Measurements from ENCODE around the gene SH3GLB2.
"Not testable (repeated sequence)": the region's sequence is repeated elsewhere in the genome, so short reads cannot be mapped to it uniquely, and the experiment has no call there.

SH3GLB2 gene

DNA sequence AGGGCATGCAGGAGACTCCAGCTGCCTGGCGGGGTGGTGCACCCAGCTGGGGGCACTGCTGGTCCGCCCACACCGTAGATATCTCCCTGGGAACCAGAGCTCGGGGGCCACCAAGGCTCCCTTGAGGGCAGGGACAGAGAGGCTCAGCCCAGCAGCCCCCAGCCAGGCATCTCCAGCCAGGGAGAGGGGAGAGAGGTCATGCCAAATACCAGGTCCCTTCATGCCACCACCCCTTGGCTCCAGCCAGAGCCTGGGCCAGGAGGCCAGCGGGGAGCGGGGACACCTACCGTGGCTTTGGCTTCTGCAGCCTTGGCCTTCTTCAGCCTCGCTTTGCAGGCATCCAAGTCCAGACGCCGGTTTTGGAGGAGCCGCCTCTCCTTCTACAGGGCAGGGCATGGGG lies 14.0 kb downstream of the SH3GLB2 start:
- DNase-seq: no peak

DNA sequence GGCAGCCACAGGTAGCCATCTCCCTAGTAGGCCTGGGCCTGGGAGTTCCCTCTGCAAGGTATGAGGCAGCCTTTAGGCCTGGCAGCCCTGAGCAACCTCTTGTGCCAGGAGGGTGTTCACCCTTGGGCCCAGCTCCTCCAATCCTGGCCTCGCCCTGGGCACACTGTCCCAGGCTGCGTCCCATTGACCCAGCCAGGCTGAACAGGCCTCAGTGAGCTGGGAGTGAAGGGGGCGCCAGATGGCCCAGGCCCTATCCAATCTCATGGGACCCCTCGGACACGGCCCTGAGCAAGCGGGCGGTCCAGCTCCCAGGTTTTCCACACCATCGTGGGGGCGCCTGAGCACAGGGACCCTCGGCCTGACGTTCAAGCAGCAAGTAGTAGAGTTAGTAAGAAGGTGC lies 14.5 kb downstream of the SH3GLB2 start:
- no peak for DNase-seq

DNA sequence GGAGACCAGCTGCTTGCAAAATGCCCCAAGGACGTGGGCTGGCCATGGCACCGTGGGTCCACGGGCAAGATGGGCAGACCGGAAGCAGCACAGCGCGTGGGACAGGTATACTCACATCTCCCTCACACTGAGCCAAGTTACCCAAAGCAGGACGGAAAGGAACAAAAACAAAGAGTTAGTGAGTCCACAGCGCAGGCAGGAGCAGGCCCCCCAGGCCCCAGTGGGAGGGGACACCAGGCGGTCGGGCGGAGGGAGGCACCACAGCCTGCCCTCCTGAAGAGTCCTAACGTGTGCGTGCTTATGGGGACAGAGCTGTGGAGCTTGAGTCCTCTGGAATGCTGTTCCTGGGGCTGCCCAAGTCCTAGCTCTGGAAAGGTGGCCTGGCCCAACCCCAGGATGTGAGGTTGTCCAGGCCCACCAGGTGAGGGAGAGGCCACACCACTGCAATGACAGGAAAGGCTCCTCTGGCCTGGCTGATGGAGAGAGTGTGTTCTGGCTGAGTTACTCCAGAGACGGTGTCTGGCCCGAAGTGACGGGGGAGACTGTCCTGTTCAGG lies 15.2 kb downstream of the SH3GLB2 start:
- DNase-seq: no peak

DNA sequence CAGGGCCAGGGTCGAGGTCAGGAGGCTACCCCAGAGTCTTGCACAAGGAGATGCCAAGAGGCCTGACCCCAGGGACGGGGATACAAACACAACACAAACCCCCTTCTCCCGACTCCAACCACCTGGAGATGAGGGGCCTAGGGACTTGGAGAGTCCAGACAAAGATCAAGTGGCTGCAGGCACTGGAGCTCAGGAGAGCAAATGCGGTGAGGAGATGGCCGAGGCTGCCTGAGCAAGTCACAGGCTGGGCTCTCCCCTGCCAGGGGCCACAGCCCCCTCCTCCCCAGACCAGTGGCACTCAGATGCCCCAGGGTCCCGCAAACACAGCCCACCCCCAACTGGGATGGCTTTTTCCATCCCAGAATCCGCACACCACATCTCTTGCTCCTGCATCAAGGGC lies 15.8 kb downstream of the SH3GLB2 start:
- DNase-seq: no peak

- DNase-seq: no peak
Measured at GRCh38 chr9:129011761-129012181, 16.4 kb downstream of the SH3GLB2 start.

GRCh38 chr9:129011170-129011569 lies 17.0 kb downstream of the SH3GLB2 start:
- DNase-seq: no peak

- DNase-seq: no peak
Measured at GRCh38 chr9:129010267-129010975, 17.7 kb downstream of the SH3GLB2 start.

- no peak for DNase-seq
Measured at GRCh38 chr9:129009584-129010141, 18.5 kb downstream of the SH3GLB2 start.

DNA sequence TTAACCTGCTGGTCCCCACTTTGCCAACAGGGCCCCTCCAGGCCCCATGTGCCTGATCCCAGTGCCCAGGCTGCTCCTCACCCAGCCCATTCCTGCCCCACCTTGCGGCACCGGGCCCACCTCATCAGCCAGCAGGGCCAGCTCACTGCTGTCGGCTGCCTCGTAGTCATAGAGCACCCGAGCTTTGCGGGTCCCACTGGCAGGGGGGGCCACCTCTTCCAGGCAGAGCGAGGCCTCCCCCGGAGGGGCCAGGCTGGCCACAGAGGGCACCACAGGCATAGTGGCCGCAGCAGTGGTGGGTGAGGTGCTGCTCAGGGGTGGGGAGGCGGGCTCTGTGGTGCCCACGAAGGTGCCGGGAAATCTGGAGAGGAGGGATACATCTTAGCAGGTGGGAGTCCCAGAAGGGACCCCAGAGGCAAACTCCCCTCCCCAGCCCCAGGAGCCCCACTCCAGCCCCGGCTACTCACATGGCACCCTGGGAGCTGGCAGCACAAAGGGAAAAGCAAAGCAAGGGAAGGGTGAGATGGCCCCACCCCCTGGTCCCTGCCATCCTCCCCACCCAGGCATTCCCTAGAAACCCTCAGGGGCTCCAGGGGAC lies 19.0 kb downstream of the SH3GLB2 start:
- no peak for DNase-seq

GRCh38 chr9:129008469-129008965 lies 19.6 kb downstream of the SH3GLB2 start:
- no peak for DNase-seq

- DNase-seq: peak; percentile 47
Measured at GRCh38 chr9:129007766-129008468, 20.2 kb downstream of the SH3GLB2 start.

DNA sequence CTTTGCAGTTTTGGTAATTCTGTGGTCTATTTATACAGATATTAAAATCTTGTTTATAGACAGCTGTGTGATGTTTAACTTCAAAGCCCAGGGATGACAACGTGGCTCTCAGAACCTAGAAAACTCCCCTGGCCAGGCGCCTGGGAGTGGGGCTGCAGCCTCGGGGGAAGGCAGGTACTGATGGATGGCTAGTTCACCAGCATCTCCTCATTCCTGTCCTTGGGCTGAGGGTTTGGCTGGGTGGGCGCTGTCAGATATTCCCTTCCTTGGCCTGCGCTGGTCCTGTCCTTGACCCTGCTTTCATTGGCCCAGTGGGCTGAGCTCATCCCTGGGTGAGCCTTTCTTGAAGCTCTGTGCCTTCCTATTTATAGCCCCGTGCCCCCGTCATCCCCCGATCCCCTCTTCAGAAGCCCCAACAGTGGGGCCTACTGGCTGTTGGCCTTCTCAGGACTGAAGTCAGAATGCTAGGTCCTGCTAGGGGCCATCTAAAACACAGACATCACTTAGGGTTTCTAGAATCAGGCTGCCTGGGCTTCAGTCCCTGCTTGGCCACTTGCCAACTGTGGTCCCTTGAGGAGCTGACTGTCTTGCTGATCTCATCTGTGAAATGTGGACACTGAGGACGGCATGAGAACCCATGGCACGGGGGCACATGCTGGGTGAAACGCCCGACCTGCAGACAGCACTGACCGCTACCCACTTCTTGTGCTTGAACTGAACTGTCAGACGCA lies 20.9 kb downstream of the SH3GLB2 start:
- DNase-seq: peak; percentile 49

DNA sequence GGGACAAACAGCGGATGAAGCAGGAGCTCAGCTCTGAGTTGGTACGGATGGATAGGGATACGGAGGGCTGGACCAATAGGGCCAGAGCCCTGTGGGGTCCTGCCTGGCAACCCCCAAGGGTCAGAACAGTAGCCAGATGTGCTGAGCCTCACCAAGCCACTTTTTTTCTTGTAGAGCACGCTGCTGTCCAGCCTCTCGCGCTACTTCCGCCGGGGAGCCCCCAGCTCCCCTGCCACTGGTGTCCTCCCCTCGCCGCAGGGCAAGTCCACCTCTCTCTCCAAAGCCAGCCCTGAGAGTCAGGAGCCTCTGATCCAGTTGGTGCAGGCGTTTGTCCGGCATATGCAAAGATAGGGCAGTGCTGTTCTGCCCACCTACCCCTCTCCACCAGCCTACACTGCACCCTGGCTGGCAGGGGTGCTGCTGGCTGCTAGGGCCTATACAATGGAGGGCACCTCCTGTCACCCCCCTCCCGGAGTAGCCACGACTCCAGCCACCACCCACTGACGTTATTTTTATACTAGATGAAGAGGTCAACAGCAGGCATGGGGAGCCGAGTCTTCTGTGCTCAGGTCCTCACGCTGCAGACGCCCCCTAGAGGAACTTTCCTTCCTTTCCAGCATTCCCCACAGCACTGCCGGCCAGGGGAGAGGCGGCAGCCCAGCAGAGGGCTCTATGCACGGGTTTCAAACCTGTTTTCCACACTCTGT lies 21.6 kb downstream of the SH3GLB2 start:
- DNase-seq: peak; percentile 83

DNA sequence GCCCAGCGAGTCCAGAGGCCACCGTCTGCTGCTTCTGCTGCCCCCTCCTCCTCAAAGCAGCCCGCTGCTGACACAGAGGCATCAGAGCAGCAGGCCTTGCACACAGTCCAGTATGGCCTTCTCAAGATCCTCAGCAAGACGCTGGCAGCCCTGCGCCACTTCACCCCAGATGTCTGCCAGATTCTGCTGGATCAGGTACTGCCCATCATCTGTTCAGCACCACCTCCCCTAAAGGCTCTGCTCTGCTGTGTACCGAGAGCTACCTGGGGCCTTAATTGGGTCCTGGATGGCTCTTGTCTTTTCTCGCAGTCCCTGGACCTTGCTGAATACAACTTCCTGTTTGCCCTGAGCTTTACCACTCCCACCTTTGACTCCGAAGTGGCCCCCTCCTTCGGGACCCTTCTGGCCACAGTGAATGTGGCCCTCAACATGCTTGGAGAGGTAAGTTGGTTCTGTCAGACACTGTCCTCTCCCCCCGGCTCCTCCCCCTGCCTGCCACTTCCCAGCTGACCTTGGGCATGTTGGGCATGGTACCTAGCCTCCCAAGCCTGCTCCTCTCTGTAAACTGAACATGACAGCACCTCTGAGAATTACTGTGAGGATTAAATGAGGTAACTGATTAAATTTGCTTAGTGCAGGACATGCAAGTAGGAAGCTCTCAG lies 22.7 kb downstream of the SH3GLB2 start:
- DNase-seq: peak; percentile 33

DNA sequence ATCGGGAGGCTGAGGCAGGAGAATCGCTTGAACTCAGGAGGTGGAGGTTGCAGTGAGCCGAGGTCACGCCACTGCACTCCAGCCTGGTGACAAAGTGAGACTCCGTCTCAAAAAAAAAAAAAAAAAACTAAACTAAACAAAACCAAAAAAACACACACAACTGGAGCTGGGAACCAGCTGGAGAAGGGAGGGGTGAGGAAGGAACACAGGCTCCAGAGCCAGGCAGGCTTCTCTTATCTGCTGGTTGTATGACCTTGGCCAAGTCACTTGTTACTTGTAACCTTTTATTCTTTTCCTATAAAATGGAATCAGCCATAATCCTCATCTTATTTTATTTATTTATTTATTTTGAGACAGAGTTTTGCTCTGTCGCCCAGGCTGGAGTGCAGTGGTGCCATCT lies 24.0 kb downstream of the SH3GLB2 start:
- not testable (repeated sequence) for DNase-seq

- DNase-seq: no peak
Measured at GRCh38 chr9:129002992-129003391, 25.1 kb downstream of the SH3GLB2 start.

DNA sequence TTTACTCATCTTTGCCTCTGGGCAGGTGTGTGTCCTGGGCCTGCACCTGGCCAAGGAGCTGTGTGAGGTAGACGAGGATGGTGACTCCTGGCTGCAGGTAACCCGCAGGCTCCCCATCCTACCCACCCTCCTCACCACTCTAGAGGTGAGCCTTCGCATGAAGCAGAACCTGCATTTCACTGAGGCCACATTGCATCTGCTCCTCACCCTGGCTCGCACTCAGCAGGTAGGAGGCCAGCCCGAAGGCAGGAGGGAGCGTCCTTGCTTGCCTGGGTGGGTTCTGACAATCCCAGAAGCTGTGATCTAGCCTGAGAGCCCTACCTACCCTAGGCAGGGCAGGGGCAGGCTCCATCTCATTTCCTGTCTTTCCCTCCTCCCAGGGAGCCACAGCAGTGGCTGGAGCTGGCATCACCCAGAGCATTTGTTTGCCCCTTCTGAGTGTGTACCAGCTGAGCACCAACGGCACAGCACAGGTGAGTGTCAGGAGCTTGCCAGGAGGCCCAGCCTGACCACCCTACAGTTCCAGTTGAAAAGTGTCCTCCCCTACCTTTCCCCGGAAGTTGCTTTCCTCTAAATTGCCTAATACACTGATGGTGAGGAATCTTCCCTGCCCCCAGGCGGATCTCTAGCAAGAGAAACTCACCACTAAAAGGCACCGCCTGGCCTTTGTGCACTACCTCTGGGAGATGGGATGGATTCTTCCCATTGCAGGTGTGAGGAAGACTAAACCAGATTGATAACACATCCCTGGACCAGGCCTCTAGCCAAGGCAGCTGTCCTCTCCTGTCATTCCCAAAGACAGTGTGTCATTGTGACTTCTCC lies 26.4 kb downstream of the SH3GLB2 start:
- no peak for DNase-seq

DNA sequence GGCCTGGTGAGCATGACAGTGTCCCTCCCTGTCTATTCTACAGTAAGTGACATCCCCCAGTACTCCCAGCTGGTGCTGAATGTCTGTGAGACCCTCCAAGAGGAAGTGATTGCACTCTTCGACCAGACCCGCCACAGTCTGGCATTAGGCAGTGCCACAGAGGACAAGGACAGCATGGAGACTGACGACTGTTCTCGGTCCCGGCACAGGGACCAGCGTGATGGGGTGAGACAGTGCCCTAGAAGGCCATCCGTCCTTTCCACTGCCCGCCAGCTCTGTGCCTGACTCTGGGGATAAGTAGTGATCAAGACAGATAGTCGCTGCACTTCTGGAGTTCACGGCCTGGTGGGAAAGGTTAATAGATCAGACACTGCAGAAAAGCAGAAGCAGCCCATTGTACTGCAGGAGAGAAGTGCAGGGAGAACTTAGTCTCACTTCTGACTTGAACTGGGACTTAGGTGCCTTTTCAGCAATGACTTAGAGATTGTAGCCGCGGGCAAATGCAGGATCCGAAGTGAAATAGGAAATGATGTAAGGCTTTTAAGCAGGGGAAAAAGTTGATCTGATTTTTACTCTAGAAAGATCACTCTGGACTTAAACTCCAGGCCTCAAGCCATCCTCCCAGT lies 28.4 kb downstream of the SH3GLB2 start:
- no peak for DNase-seq

GRCh38 chr9:128998462-128998861 lies 29.7 kb downstream of the SH3GLB2 start:
- no peak for DNase-seq

GRCh38 chr9:128995791-128996190 lies 32.3 kb downstream of the SH3GLB2 start:
- peak; percentile 45 for DNase-seq
